HG03439 (cell line): ENCODE results near the gene LHX4.

ENCODE experiments used
- ATAC-seq: cut with Tn5 transposase; IDR thresholded peaks from one replicate; pipeline ENCODE4 v1.9.1; 2021; ENCODE audit warnings: mild to moderate bottlenecking, moderate library complexity; ENCODE audit not compliant: unreplicated experiment

The LHX4 gene

GRCh38 chr1:180229483-180230415, at the start of gene LHX4:
Gene LHX4, plus strand, starts transcription at chr1:180230264. Its CDS starts 266 bp downstream, at chr1:180230530.
- peak; percentile 41 for ATAC-seq

GRCh38 chr1:180181048-180181447, 49.0 kb upstream of the LHX4 start:
- no peak for ATAC-seq

GRCh38 chr1:180181996-180182642, 47.9 kb upstream of the LHX4 start:
- no peak for ATAC-seq

DNA sequence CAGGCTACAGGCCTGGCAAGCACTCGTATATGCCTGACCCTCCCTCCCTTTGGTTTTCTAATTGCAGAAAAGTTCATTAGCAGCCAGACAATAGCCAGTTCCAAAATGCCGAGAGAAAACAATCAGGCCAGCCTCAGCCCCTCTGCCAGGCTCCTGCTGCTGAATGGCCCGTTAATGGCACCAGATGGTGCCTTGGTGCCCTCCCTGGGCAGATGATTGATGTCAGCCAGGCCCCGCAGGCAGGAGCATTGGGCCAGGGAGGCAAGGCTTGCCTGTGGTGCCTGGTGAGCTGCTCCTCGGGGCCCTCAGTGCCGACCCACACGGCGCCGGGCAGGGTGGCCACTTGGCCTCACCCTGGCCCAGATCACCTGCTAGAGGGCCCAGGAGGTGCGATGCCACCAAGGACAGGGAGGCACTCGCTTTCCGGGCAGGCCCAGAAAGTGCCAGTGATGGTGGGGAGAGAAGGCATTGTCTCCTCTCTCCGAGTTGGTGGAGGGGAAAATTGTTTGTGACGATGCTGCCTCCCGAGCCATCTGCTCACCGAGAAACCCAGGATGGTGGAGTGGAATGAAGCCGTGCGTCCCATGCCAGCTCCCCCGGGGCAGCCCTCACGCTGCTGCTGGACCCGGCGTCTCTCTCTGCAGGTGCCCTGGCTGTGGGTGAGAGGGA, 47.3 kb upstream of the LHX4 start:
- no peak for ATAC-seq

GRCh38 chr1:180183426-180183825, 46.6 kb upstream of the LHX4 start:
- no peak for ATAC-seq

GRCh38 chr1:180184041-180184440, 46.0 kb upstream of the LHX4 start:
- no peak for ATAC-seq

- no peak for ATAC-seq
These were observed 44.8 kb upstream of the LHX4 start for GRCh38 chr1:180185281-180185680.

DNA sequence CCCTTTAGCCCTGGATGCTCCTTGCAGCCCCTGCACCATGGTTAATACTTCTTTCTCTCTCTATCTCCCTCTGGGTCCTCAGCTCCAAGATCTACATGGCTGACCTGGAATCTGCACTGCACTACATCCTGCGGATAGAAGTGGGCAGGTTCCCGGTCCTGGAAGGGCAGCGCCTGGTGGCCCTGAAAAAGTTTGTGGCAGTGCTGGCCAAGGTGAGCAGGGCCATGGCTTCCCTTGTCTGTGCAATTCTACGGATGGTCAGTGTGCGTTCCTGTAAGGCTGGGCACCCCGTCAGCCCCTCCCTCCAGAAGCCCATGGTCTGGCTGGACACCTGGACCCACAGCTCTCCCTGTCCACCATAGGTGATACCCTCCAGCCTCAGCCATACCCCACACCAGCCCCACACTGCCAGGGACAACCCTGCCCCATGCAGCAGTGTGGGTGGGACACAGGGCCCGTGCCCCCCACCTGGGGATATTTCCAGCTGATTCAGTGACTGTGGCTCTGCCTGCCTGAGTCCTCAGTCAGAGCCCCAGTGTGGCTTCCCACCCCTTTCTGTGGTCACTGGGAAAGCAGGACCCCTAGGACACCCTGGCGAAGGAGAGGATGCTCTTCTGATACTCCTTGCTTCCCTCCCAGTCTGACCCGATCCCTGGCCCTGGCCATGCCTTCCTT, 44.0 kb upstream of the LHX4 start:
- ATAC-seq, result no peak

DNA sequence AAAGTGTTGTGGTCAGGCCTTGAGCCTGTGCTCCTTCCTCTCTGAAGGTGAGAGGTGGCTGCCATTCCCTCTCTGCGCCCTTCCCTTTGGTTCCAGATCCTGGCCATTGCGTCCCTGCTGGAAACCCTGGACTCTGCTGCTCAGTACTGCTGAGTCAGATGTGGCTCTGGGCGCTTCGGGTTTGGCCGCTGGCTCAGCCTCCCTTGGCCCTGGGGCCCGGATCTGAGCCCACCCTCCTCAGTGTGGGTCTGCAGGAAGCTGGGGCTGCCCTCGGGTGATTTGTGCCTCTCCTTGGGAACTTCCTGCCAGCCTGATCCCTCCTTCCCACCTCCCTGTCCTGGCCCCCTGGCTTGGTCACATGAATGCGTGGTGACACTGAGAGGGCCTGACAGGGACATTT, 43.2 kb upstream of the LHX4 start:
- ATAC-seq, result no peak

GRCh38 chr1:180187626-180188025, 42.4 kb upstream of the LHX4 start:
- no peak for ATAC-seq

DNA sequence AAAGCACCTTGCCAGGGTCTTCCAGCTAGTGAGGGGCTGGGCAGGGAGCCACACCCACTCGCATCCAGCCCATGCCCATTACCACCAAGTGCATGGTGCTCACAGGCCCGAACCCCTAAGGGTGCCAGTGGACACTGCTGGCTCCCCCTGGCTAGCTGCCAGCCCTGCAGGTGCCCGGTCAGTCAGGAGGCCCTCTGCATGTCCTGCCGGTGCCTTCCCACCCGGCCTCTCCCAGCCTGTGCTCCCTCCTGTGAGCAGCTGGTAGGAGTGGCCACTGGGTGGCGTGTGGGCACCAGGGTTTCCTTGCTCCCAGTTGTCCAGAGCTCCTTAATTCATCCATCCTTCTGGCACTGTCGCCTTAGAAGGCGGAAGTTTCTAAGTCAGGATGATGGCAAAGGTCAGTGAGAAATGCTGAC, 42.0 kb upstream of the LHX4 start:
- no peak for ATAC-seq

DNA sequence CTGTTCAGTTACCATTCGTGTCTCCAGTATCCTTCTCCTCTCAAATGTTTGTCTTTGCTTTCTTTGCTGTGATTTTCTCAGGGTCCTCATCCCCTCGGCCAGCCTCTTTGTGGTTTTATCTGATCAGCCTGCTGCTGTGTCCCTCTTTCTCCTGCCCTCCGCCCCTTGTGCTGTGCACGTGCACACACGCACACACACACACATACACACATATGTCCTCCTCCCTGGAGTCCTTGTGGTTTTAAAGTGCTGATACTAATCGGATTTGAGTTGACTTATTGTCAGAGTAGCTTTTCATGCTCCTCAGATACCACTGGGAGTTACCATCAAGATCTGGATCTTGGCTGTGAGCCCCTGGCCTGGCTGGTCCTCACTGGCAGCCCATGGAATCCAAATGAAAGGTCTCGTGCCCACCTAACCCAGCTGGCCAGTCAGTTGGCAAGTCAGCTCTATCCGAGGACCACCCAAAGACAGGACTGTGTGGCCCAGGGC, 41.3 kb upstream of the LHX4 start:
- ATAC-seq, result no peak

DNA sequence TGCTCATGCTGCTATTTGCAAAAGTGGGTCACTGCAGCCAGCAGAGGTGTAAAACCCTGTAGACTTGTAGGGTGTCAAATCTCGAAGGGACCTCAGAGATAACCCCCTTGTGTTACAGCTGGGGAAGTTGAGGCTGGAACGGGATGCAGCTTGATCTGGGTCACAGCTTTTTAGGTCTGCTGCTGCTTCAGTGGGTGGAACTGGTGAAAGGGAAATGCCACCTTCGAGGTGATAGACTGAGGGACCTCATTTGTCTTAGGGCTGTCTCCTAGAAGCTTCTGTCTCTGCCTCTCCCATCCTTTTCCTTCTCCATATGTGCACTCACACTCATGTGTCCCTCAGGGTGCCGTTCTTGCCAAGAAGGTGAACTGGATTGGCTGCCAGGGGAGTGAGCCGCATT, 40.0 kb upstream of the LHX4 start:
- ATAC-seq, result no peak

DNA sequence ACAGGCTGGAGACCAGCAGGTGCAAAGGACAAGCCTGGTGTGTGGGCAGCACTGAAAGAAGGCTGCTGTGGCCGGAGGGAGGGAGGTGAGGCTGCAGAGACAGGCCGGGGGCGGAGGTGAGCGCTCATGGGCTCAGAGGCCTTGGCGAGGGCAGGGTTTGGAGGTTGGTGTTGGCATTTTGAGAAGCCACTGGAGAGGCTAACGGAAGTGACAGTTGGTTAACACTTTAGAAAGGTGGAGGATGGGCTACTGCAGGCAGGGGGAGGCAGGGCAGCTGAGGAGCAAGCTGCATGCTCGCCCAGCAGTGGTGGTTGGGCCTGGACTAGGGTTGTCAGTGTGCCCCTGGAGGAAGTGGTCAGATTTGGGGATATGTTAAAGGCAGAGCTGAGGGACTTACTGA, 37.9 kb upstream of the LHX4 start:
- ATAC-seq, result no peak

GRCh38 chr1:180193141-180194047, 36.7 kb upstream of the LHX4 start:
- no peak for ATAC-seq

- ATAC-seq, result no peak
These were observed 36.0 kb upstream of the LHX4 start for GRCh38 chr1:180194048-180194425.

GRCh38 chr1:180194546-180195207, 35.4 kb upstream of the LHX4 start:
- no peak for ATAC-seq

DNA sequence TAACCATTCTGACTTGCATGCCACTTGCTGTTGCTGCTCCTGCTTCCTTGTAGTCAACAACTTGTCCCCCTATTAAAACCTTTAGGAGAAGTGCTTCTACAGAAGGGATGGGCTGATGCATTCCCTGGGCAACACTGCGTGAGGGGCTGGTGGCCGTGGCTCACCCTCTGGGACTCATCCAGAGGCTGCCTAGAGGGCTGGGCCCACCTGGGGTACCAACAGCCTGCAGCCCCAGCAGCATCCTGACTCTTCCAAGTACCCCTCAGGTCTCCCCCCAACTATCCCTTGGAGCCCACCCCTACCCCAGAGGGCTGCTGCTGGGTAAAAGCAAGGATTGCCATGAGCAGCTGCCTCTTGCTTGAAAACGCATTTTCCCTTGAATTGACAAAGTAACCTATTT, 34.7 kb upstream of the LHX4 start:
- ATAC-seq, result no peak

- ATAC-seq, result no peak
These were observed 34.1 kb upstream of the LHX4 start for GRCh38 chr1:180195916-180196315.
